Body of pancreas (tissue), 4 donors: Measurements from ENCODE around the gene HEBP1.

Experiments
- CTCF ChIP-seq, 7 experiments: fragments of 450-650 bp in 4 of 7; fragments of 200-600 bp in 3 of 7; sonication (generic) in 3 of 7; IDR thresholded peaks; one replicate each; pipeline ENCODE4 v1.5.1; 2016 to 2019; ENCODE audit warnings: antibody characterized with exemption in 7 of 7
- POLR2A ChIP-seq, 3 donors: fragments of 450-650 bp; IDR thresholded peaks; one replicate each; pipeline ENCODE4 v1.6.1; 2016; ENCODE audit warnings: antibody characterized with exemption in 3 of 3, mild to moderate bottlenecking in 2 of 3

GRCh38 chr12:12985817-12986408 is 14.2 kb downstream of the HEBP1 start:
- TF ChIP-seq CTCF (IDR thresholded peaks at IDR 0.05) (peak in 6 of 7 experiments; percentile 17 to 37 (median 30)), POLR2A (IDR thresholded peaks at IDR 0.05) (no peak)
